Dedifferentiated amniotic fluid mesenchymal stem cell (primary cell): ENCODE data around the gene FKBP4.

Experiments
- DNase-seq: peaks from one replicate; pipeline ENCODE4 v3.0.0-alpha.2; 2016; ENCODE audit errors: extremely low spot score

The FKBP4 gene

DNA sequence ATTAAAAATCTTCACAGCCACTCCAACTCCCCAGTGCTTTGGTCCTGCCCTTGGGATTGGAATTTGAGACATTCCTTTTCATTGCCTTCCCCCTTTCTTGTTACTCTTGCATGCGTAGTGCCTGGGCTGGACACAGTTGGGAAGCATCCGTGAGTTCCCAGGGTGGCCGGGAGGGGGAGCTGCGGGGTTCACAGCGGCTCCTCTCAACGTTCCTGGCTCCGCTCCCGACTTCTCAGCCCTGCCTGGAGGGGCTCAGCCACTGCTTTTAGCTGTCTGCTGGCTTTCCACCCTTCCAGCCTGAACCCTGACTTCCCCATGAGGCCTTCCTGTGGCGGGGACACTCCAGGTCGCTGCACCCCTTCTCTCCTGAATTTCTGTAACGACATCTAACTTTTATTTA, 58.9 kb downstream of the FKBP4 start:
- DNase-seq, result peak; percentile 70
